GM19238 (cell line): Measurements from ENCODE around the gene FHOD1.

Source experiments
- DNase-seq: peaks from one replicate; pipeline ENCODE4 v3.0.0; 2011; ENCODE audit warnings: low spot score; ENCODE audit not compliant: insufficient read length

FHOD1 gene

DNA sequence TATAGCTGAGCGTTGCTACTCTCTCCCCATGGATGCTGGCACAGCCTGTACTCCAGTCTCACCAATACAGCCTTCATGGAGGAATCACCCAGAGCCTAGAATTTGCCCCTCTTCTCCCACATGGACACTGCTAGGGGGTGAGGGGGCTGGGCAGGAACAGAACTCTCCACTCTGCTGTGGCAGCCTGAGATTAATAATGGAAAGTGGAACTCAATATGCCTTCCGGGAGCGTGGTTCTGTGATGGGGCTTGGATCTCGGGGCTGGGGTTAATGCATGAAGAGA, 2.7 kb upstream of the FHOD1 start:
- DNase-seq, result no peak

- no peak for DNase-seq
Observed at GRCh38 chr16:67249178-67250044, 2.1 kb upstream of the FHOD1 start.

DNA sequence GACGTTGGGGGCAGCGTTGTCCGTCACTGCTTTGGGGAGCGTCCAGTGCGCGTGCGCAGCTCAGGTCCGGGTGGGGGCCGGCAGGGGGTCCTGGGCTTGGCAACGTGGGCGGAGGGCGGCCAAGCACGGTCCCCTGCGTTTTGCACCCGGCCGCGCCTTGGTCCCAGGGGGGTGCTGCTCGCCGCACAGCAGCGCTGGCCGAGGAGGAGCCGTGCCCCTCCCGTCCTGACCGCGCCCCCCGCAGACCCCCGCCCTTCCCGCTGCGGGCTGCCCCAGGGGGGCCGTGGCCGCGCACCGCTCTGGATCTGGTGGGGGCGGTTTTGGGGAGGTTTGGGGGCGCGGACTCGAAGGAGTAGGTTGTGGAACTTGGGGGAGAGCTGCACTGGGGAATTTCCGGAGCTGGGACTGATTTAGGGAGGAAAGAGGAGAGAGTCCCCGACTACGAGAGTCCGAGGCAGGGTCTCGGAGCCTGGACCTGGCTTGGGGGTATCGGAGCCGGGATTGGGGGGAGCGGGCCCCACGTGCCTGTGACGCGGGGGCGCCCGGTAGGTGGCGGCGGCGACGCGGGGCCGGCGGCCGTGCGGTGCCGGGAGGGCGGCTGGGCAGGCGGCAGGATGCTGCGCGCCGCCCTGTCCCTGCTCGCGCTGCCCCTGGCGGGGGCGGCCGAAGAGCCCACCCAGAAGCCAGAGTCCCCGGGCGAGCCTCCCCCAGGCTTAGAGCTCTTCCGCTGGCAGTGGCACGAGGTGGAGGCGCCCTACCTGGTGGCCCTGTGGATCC, 1.3 kb upstream of the FHOD1 start, which contains the start of gene SLC9A5:
Gene SLC9A5, plus strand, starts transcription at position 579 of the 777 bp plus-strand sequence. Its CDS starts 36 bp downstream, at position 615.
- DNase-seq, result peak; percentile 33

DNA sequence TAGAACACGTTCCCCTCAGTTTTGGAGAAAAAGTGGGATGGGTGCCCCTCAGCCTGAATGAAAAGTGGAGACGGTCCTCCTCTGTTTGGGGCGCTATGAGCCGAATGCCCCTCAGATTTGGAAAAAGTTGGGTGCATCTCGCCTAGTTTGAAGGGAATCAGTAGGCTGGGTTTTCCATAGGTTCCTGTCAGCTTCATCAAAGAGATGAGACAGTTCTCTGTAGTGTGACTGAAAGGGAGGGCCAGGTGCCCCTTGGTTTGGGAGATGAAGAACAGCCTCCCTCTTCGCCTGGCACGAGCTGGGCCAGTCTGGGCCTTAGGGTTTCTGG, 756 bp upstream of the FHOD1 start:
- no peak for DNase-seq

DNA sequence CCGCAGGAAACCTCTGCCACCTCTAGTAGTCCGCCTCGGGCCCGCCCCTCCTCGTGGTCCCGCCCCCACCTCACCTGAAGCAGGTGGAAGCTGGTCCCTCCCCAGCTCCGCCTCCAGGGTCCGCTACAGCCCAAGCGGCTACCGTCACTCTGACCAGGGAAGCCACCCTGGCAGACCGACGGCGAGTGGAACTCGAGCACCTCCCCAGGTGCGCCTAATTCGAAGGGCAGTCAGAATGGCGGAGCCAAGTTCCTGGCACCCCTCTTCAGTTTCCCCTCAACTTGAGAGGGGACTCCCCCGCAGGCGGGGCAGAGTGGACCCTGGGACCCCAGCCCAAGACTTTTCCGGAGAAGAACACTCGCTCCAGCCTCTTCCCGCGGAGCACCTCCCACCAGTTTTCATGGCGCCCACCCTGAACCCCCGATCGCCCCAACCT, 507 bp downstream of the FHOD1 start:
- DNase-seq, result no peak

DNA sequence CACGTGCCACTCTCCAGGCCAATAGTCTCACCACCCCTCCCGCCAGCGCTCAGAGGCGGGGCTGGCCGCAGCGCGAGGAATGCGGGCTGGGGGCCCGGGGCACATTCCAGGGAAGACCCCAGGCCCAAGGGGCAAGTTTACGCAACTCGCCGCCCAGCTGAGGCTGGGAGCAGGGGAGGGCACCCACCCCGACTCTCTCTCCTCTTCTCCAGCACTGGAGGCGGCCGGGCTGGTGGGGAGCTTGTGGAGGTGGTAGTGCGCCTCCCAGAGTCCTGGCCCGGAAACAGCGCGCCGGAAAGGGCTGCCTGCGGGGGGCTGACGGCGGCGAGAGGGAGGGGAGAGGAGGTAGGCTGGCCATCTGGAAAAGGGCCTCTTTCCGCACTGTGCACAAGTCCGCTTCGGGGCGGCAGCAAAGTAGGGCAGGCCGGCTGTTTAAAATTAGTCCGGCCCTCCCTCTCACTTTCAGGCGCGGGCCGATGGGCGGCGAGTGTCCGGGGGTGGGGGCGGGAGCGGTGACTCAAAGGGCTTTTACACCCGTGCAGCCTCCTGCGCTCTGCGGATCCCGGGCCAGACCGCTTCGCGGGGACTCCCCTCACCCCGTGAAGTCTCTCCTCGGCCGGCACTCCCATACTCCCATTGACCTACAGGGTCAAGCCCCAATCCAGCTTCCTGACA, 1.1 kb downstream of the FHOD1 start:
- DNase-seq, result peak; percentile 58

DNA sequence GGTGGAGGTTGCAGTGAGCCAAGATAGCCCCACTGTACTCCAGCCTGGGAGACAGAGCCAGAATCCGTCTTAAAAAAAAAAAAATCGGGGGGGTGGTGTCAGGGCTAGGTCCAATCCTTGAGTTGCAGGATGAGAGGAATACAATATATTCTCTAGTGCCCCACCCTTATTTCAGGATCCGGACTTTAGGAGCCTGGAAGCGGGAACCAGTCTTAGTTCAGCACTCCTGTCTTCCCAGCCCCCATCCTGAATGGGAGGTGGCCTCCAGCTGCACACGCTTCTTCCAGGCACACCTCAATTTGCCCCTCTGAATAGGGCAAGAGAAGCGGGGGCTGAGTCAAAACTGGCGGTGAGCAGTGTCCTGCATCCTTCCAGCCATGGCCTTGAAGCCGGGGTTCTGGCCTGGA, 1.6 kb downstream of the FHOD1 start:
- no peak for DNase-seq

DNA sequence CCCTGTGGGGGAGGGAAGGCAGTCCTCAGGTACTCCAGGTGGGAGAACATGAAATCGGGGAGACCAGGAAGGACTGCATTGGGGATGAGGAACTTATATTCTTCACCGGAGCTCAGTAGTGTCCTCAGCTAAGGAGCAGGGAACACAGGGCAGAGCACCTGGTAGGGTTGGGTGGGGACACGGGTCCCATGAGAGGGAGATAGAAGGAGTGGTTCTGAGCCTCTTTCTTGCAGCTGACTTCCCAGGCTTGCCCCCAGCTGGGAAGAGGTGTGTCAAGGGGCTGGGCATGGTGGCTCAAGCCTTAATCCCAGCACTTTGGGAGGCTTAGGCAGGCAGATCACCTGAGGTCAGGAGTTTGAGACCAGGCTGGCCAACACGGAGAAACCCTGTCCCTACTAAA, 2.1 kb downstream of the FHOD1 start:
- no peak for DNase-seq

DNA sequence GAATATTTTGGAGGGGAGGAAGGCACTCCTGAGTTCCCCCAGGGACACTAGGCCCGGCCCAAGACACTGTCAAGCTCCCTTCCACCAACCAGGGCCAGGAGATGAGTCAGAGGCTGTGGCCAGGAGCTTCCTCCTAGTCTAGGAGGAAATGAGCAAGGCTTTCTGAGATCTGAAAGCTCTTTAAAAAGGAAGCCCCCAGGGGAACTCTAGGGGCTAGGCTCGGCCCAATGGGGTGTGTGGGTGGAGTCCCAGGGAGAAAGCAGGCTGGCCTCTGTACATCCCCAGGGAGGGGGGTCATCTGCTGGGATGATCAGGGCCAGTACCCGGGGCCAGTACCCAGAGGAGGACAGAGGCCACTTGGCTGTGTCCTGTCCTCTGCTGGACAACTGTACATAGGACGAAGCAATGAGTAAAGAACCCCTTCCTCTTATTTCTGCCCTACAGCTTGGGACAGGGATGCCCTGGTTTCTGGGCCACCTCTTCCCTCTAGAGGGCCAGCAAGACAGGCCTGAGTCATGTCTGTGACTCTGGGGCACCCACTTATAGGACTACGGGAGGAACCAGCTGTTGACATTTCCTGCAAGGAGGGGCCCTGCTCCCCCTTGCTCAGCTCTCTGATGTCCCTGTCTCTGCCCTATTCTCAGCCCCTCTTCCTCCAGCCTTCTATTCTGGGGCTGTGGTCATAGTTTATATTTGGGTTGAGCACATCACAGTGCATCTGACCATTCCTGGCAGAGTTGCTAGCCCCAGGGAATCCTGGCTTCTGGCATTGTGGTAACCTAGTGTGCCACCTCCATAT, 2.7 kb downstream of the FHOD1 start:
- DNase-seq, result peak; percentile 91

- no peak for DNase-seq
Observed at GRCh38 chr16:67243481-67243880, 3.8 kb downstream of the FHOD1 start.

DNA sequence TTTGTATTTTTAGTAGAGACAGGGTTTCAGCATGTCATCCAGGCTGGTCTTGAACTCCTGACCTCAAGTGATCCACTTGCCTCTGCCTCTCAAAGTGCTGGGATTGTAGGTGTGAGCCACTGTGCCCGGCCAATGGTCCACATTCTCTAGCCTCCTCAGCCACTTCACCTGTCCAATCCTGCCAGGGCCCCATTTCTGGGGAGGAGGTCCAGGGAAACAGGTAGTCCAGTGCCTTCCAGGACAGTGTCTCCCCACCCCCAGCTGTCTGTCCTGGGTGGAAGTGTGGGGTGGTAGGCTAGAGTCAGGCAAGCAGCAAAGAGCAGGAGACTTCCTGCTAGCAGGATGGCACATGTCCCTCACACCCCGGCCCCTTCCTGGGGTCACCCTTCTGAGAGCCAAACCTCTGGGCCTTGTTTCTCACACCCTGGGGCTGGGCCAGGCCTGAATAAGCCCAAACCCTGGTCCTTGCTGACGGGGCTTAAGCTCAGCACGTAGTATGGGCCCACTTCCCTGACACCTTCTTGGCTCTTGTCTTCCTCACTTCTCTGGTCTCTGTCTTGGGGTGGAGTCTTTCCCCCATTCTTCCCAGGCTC, 5.0 kb downstream of the FHOD1 start:
- DNase-seq, result no peak

GRCh38 chr16:67241008-67241900, 6.0 kb downstream of the FHOD1 start:
- no peak for DNase-seq

DNA sequence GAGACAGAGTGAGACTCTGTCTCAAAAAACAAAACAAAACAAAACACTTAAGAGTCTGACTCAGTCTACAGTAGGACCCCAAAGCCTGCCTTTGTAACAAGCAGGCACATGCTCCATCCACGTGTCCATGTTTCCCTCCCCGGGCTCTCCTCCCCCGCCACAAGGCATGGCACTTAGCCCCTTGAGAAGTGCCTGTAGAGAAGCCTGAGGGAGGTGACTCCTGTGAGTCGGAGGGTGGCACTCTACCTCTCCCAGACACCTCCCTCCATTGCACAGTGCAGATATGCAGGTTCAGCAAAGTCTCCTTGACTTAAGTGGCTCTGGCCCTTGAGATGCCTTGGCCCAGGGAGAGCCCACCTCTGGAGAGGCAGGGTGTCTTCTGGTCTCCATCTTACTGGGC, 6.8 kb downstream of the FHOD1 start:
- no peak for DNase-seq

GRCh38 chr16:67238806-67239470, 8.3 kb downstream of the FHOD1 start:
- DNase-seq, result no peak

- DNase-seq, result no peak
Observed at GRCh38 chr16:67238278-67238575, 9.1 kb downstream of the FHOD1 start.

DNA sequence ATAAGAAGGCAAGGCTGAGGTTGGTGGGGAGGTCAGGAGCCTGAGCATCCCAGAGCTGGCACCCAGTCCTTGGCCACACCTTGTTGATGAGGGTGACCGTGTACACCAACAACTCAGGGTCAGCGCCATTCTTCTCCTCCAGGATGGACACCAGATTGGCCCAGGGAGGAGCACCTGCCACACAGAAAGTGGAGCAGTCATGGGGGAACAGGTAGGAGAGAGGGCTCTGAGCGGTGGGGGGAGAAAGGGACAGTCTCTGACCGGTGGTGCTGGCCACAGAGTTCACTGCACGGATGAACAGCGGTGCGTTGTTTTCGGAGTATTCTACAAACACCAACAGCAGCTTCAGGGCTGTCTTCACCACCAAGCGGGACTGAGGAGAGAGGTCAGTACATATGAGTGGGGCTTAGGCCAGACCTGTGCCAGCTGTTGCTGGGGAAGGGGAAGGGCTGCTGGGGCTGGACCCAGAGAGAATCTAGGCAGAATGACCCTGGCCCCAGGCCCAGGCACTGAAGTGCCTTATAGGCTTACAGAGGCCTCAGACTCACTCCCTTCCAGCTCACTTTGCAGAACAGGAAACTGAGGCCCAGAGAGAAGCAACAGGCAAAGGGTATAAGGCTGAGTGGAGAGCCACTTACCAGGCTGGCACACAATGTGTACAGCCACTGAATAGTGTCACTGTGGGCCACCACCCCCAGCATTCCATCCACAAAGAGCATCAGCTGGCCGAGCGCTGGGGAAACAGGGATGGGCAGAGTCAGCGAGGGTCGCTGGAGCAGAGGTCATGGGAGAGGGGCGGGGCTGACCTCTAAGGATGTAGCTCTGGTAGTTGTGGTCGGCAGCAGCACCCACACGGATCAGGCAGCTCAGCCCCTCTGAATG, 9.6 kb downstream of the FHOD1 start:
- no peak for DNase-seq

DNA sequence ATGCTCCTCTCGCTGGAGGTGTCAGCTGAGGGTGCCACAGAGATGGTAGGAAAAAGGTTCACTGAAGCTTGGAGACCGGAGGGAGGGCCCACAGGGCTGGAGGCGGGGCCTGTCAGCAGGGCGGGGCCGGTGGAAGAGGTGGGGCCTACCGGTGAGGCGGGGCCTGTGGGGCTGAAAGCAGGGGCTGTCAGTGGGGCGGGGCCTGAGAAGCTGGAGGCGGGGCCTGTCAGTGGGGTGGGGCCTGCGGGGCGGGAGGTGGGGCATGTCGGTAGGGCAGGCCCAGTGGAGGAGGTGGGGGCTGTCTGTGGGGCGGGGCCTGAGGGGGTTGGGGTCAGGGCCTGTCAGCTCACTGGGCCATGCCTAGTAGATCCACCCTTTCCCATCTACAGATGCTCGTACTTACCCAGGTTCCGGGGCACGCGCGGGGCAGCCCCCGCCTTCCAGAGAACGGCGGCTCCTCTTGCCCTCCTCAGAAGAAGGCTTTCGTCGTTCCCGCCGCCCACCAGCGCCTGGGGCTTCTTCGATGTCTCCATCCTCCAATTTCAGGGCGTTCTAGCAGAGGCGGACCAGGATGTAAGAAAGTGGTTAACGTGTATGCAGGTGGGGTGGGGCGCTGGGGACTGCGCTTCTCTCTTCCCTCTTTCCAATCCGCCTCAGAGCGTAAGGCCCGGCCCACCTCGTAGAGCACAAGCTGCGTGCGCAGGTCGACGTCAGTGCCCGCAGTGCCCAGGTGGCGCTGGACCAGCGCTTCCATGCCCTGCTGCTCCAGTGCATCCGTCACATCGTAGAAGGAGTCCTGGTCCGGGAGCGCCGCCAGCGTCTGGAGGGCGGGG, 10.5 kb downstream of the FHOD1 start:
- DNase-seq, result peak; percentile 65
